T-cell (primary cell): ENCODE results near the gene YJEFN3. TPM values are rescaled to one million over a fixed set of nuclear protein-coding genes. Genes with fewer than 3 reads are reported as not detected.

Source experiments
- ATAC-seq, 4 experiments: fragments of 200-7000 bp in 3 of 4; fragments of 150-1000 bp in 1 of 4; cut with Tn5 transposase; replicated peaks in 1 of 4; 1 replicate in 3 of 4; 2 replicates in 1 of 4; pipeline ENCODE4 v1.10.0; 2021; ENCODE audit warnings: moderate library complexity in 3 of 4, mild to moderate bottlenecking in 2 of 4, moderate number of reproducible peaks in 1 of 4
- CTCF ChIA-PET, 2 donors: fragments of 300-600 bp; sonication (Branson Sonifier 250); formaldehyde crosslinking; loops; one replicate each; lab custom pipeline; 2022; ENCODE audit warnings: antibody characterized with exemption in 2 of 2; lab: Charles Lee
- POLR2A ChIA-PET, 2 donors: fragments of 300-600 bp; sonication (Branson Sonifier 250); formaldehyde crosslinking; loops; one replicate each; lab custom pipeline; 2022; ENCODE audit warnings: antibody characterized with exemption in 2 of 2; lab: Charles Lee
- DNase-seq, 35 experiments: peaks; one replicate each; pipeline versions ENCODE4 v3.0.0 to v3.0.0-alpha.2; 2013 to 2023
- H3K27ac ChIP-seq: one replicate; pipeline ENCODE4 v1.5.1; 2013; ENCODE audit warnings: low read length
- H3K27me3 ChIP-seq, 2 experiments: replicated peaks in 1 of 2; 1 replicate in 1 of 2; 2 replicates in 1 of 2; pipeline versions ENCODE4 v1.6.1 to v1.7.0; 2013; ENCODE audit warnings: low read length in 1 of 2, mixed read lengths in 1 of 2; ENCODE audit not compliant: control insufficient read depth in 2 of 2, insufficient read depth in 2 of 2; ENCODE audit errors: extremely low read depth in 1 of 2
- H3K36me3 ChIP-seq, 2 donors: 1 replicate in 1 of 2; 2 replicates in 1 of 2; pipeline versions ENCODE4 v1.6.1 to v1.7.0; 2013; ENCODE audit warnings: low read length in 1 of 2; ENCODE audit not compliant: control insufficient read depth in 2 of 2, insufficient read depth in 1 of 2; ENCODE audit errors: extremely low read depth in 1 of 2
- H3K4me1 ChIP-seq, 2 experiments: 1 replicate in 1 of 2; 2 replicates in 1 of 2; pipeline versions ENCODE4 v1.6.1 to v1.7.0; 2013; ENCODE audit warnings: low read length in 2 of 2, mixed read lengths in 1 of 2; ENCODE audit not compliant: insufficient read depth in 2 of 2, control insufficient read depth in 1 of 2; ENCODE audit errors: extremely low read depth in 1 of 2
- H3K4me3 ChIP-seq, 2 donors: 1 replicate in 1 of 2; 2 replicates in 1 of 2; pipeline versions ENCODE4 v1.5.1 to v1.7.0; 2013; ENCODE audit warnings: mild to moderate bottlenecking in 2 of 2, low read length in 1 of 2, moderate library complexity in 1 of 2; ENCODE audit not compliant: control insufficient read depth in 1 of 2; ENCODE audit errors: extremely low read depth in 1 of 2
- H3K9me3 ChIP-seq: 2 replicates; pipeline ENCODE4 v1.7.0; 2013
- H3K27ac Mint-ChIP-seq, 2 donors: one replicate each; pipeline ENCODE4 v1.8.0; 2020 to 2021; ENCODE audit warnings: mild to moderate bottlenecking in 2 of 2, mixed read lengths in 2 of 2
- H3K27me3 Mint-ChIP-seq, 2 donors: one replicate each; pipeline ENCODE4 v1.8.0; 2021 to 2022; ENCODE audit warnings: mixed read lengths in 2 of 2
- H3K36me3 Mint-ChIP-seq: one replicate; pipeline ENCODE4 v1.8.0; 2021; ENCODE audit warnings: mixed read lengths
- H3K4me1 Mint-ChIP-seq, 3 donors: one replicate each; pipeline ENCODE4 v1.8.0; 2020 to 2022; ENCODE audit warnings: mixed read lengths in 3 of 3, mild to moderate bottlenecking in 1 of 3
- H3K4me3 Mint-ChIP-seq, 3 donors: one replicate each; pipeline ENCODE4 v1.8.0; 2020 to 2022; ENCODE audit warnings: mild to moderate bottlenecking in 3 of 3, mixed read lengths in 3 of 3, moderate library complexity in 3 of 3
- H3K9me3 Mint-ChIP-seq, 3 donors: one replicate each; pipeline ENCODE4 v1.8.0; 2020 to 2022; ENCODE audit warnings: mixed read lengths in 3 of 3
- WGBS: methylation state at CpG from one replicate; pipeline ENCODE4 v1.1.5; 2013; ENCODE audit warnings: missing lambda C conversion rate; ENCODE audit not compliant: insufficient coverage; 5-methylcytosine and 5-hydroxymethylcytosine counted together
- total RNA-seq, 35 experiments: library from RNA in 6 of 35; stranded (reverse) in 6 of 35; fragments of 120-200 nt in 1 of 35; gene quantifications; one replicate each; pipeline versions ENCODE4 v1.2.1 to v1.2.4 and lab custom pipeline; 2013 to 2026

YJEFN3 gene
- total RNA-seq, 5 donors from 2014 or later (not counting 1 experiment from before 2014, with no cell fraction given): 5.4 to 14.2 (median 12.5) TPM

DNA sequence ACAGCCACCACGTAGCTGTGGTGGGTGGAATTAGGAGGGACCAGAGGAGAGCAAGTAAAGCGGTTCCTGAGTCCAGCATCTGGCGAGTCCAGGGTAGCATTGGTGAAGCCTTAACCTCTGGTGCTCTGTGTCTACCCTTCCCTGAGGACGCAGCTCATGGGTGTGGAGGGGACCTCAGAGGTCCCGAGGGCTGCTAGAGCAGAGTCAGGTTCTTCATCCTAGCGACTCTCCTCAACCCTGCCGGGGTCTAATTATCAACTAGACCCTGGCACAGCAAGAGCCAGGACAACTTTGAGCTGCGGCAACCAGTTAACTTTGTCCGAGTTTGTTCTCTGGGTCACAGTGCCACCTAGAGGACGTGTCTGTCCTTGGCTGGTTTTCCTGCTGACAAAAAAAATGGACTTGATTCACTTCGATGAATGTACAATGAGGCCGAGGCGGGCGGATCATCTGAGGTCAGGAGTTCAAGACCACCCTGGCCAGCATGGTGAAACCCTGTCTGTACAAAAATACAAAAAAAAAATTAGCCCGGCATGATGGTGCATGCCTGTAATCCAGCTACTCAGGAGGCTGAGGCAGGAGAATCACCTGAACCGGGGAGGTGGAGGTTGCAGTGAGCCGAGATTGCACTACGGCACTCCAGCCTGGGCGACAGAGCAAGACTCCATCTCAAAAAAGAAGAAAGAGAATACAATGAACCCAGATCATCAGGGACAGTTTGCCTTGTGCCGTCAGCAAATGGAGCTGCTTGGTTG lies 38.3 kb upstream of the YJEFN3 start:
- DNase-seq (peak; percentile 51 to 93 (median 77)), ATAC-seq (peak; percentile 21 to 48 (median 35))
- H3K27me3 Mint-ChIP-seq: no peaks in the 10 kb centered on the region
- no peak overlapping the region for H3K4me3 ChIP-seq
- H3K27ac ChIP-seq: peak overlapping the region; percentile 98
- ChIA-PET CTCF (interaction anchor here (0.5 to 4.4 kb wide), 16 partner anchors 21 to 421 kb away, joined by 3 to 64 read pairs (median 4); partner anchors contain the start of genes GATAD2A (in 1 of the 2) and NDUFA13 (in 1 of the 2)), POLR2A (interaction anchor here (0.5 to 2.4 kb wide), 4 partner anchors 85 to 548 kb away, joined by 3 to 8 read pairs (median 3); partner anchors contain the start of gene GATAD2A (in 1 of the 2))
- H3K9me3 ChIP-seq: no peaks in the 10 kb centered on the region
- peaks cover 11% of the 10 kb centered on the region for H3K36me3 Mint-ChIP-seq
- H3K27me3 ChIP-seq: no peaks in the 10 kb centered on the region
- H3K9me3 Mint-ChIP-seq: no peaks in the 10 kb centered on the region
- H3K4me3 Mint-ChIP-seq: peak overlapping the region in 1 of 3 donors; percentile 79
- H3K4me1 Mint-ChIP-seq: peaks cover 48 to 53% (median 50%) of the 10 kb centered on the region in 3 donors
- peaks cover 32 to 64% of the 10 kb centered on the region in 2 experiments for H3K4me1 ChIP-seq
- H3K27ac Mint-ChIP-seq: peak overlapping the region; percentile 95 to 99
- 38% methylated on average over 17 of the region's 20 CpGs for WGBS
- H3K36me3 ChIP-seq: peaks cover 10 to 47% of the 10 kb centered on the region in 2 donors

- H3K27ac Mint-ChIP-seq: no peak overlapping the region
- CTCF ChIA-PET: interaction anchor here (0.7 to 4.4 kb wide), 7 partner anchors 25 to 126 kb away, joined by 3 to 64 read pairs (median 8); partner anchors contain the start of genes GATAD2A (in 1 of the 2) and NDUFA13 (in 1 of the 2)
Observed at GRCh38 chr19:19491321-19492025, 37.2 kb upstream of the YJEFN3 start.

GRCh38 chr19:19492026-19492610 lies 36.6 kb upstream of the YJEFN3 start:
- ChIA-PET POLR2A (no interaction called here), CTCF (interaction anchor here (0.6 to 4.4 kb wide), 6 partner anchors 34 to 263 kb away, joined by 3 to 28 read pairs (median 6); no protein-coding TSS in a partner anchor)
- Mint-ChIP-seq H3K27ac (no peak overlapping the region), H3K9me3 (no peaks in the 10 kb centered on the region), H3K4me3 (no peak overlapping the region), H3K4me1 (peaks cover 35 to 38% (median 37%) of the 10 kb centered on the region in 3 donors), H3K36me3 (peaks cover 19% of the 10 kb centered on the region), H3K27me3 (no peaks in the 10 kb centered on the region)
- Histone ChIP-seq H3K4me1 (peaks cover 28 to 47% of the 10 kb centered on the region in 2 experiments), H3K36me3 (peaks cover 18 to 57% of the 10 kb centered on the region in 2 donors), H3K27ac (no peak overlapping the region), H3K4me3 (no peak overlapping the region), H3K9me3 (no peaks in the 10 kb centered on the region), H3K27me3 (no peaks in the 10 kb centered on the region)
- WGBS: 86% methylated on average over 8 of the region's 21 CpGs
- ATAC-seq (no peak), DNase-seq (no peak)

More at GRCh38 chr19:19491321-19492025, 37.2 kb upstream of the YJEFN3 start:
- H3K4me3 ChIP-seq: no peak overlapping the region
- Mint-ChIP-seq H3K36me3 (peaks cover 15% of the 10 kb centered on the region), H3K9me3 (no peaks in the 10 kb centered on the region), H3K4me1 (peaks cover 41 to 45% (median 42%) of the 10 kb centered on the region in 3 donors), H3K4me3 (no peak overlapping the region), H3K27me3 (no peaks in the 10 kb centered on the region)
- H3K27ac ChIP-seq: no peak overlapping the region
- POLR2A ChIA-PET: no interaction called here
- ATAC-seq: no peak
- H3K36me3 ChIP-seq: peaks cover 17 to 51% of the 10 kb centered on the region in 2 donors
- no peak for DNase-seq
- no peaks in the 10 kb centered on the region for H3K27me3 ChIP-seq
- H3K9me3 ChIP-seq: no peaks in the 10 kb centered on the region
- WGBS: 96% methylated on average over 15 of the region's 15 CpGs
- H3K4me1 ChIP-seq: peaks cover 30 to 53% of the 10 kb centered on the region in 2 experiments

- no peaks in the 10 kb centered on the region for H3K9me3 Mint-ChIP-seq
- H3K9me3 ChIP-seq: no peaks in the 10 kb centered on the region
- H3K36me3 Mint-ChIP-seq: peaks cover 20% of the 10 kb centered on the region
- H3K36me3 ChIP-seq: peaks cover 35 to 75% of the 10 kb centered on the region in 2 donors
- ChIA-PET CTCF (no interaction called here), POLR2A (no interaction called here)
- ATAC-seq (no peak), DNase-seq (no peak)
- no peak overlapping the region for H3K4me3 ChIP-seq
- no peak overlapping the region for H3K27ac ChIP-seq
- H3K27me3 ChIP-seq: no peaks in the 10 kb centered on the region
- H3K27ac Mint-ChIP-seq: peak overlapping the region in 1 of 2 donors; percentile 28
- no peaks in the 10 kb centered on the region for H3K27me3 Mint-ChIP-seq
- WGBS: 91% methylated on average over 15 of the region's 15 CpGs
- peaks cover 12 to 28% of the 10 kb centered on the region in 2 experiments for H3K4me1 ChIP-seq
- H3K4me1 Mint-ChIP-seq: peaks cover 17 to 20% (median 19%) of the 10 kb centered on the region in 3 donors
- no peak overlapping the region for H3K4me3 Mint-ChIP-seq
Observed at GRCh38 chr19:19493841-19494546, 34.7 kb upstream of the YJEFN3 start.

DNA sequence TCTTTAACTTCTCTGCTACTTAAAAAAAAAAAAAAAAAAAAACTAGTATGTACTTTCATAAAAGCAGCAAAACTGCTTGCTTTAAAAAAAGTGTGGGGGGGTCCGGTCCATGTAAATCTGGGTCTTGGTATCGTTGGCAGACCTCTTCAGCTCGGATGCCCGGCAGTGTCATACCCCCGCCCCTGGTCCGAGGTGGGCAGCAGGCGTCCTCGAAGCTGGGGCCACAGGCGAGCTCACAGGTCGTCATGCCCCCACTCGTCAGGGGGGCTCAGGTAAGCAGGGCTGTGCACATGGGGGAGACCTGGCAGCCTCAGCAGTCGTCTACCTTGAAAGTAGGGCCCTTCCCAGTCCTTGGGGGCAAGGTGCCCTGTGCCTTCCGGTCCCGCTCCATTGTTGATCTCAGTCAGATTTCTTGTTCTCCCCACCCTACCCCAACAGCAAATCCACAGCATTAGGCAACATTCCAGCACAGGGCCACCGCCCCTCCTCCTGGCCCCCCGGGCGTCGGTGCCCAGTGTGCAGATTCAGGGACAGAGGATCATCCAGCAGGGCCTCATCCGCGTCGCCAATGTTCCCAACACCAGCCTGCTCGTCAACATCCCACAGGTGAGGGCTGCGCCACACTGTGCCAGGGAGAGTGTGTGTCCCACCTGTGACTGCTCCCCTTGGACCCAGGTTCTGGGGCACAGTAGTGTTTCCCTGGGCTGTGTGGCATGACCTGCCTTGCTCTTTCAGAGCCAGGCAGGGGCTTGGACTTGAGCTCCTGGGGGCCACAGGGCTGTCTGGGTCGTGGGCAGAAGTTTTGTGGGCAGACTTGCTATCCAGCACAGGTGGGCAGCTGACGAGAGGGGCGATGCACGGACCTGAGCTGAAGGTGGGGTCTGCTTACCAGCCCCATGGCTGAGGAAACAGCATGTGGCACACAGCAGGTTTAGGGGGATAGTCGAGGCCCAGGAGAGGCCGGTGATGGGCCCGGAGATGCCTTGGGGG lies 32.8 kb upstream of the YJEFN3 start:
- peaks cover 30% of the 10 kb centered on the region for H3K36me3 Mint-ChIP-seq
- CTCF ChIA-PET: interaction anchor here in 1 of 2 donors (0.7 kb wide), 1 partner anchor 123 kb away, joined by 6 read pairs; no protein-coding TSS in a partner anchor
- POLR2A ChIA-PET: no interaction called here

More for the DNA sequence above, 32.8 kb upstream of the YJEFN3 start:
- Histone ChIP-seq H3K4me3 (no peak overlapping the region), H3K36me3 (peaks cover 43 to 92% of the 10 kb centered on the region in 2 donors), H3K9me3 (no peaks in the 10 kb centered on the region), H3K27ac (no peak overlapping the region), H3K27me3 (no peaks in the 10 kb centered on the region), H3K4me1 (peaks cover 0 to 9% of the 10 kb centered on the region in 2 experiments)
- 96% methylated on average over 29 of the region's 30 CpGs for WGBS
- Mint-ChIP-seq H3K9me3 (no peaks in the 10 kb centered on the region), H3K4me1 (peaks cover 0 to 2% (median under 1%) of the 10 kb centered on the region in 3 donors), H3K27me3 (no peaks in the 10 kb centered on the region), H3K27ac (no peak overlapping the region), H3K4me3 (no peak overlapping the region)
- DNase-seq (no peak), ATAC-seq (no peak)
